NCI-H69 (cell line): ENCODE results near the gene TMEM196.
"Not testable (repeated sequence)": the region's sequence is repeated elsewhere in the genome, so short reads cannot be mapped to it uniquely, and the experiment has no call there.

Experiments
- DNase-seq: peaks from one replicate; lab custom pipeline; 2025; lab: John Stamatoyannopoulos, UW

TMEM196 gene

GRCh38 chr7:19707240-19707639 is 66.2 kb downstream of the TMEM196 start:
- DNase-seq = no peak

DNA sequence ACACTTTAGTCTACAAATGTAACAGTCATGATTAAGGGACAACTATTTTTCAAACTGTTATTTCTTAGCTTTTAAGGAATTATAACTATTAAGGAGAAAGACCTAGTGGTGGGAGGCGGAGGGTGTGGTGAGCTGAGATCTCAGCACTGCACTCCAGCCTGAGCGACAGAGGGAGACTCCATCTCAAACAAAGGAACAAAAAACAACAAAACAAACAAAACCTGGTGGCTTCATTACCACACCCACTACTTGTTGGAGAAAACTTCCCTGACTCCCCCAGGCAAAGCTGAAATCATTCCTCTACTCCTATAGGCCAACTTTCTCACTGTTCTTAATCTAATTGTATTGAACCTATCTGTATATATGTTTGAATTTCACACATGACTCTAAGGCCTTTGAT is 67.8 kb downstream of the TMEM196 start:
- DNase-seq = peak; percentile 48

GRCh38 chr7:19701471-19701870 is 71.9 kb downstream of the TMEM196 start:
- DNase-seq = peak; percentile 98

GRCh38 chr7:19700936-19701335 is 72.5 kb downstream of the TMEM196 start:
- peak; percentile 58 for DNase-seq

DNA sequence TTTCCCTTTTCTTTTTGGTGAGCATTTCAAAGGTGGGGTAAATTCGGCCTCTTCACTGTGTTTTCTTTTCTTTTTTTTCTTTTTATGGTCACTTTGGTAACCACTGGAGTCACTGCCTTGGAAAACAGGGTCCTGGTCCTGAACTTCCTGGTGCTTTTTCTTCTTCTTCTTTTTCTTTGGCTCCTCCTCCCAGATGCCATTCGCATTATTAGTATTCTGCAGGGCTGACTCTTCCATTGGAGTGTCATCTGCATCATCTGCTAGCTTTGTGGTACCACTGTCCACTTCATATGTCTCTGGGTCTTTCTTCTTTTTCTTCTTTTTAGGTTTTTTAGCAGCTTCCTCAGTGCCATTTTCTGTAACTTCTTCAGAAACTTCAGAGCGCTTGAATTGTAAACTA is 75.1 kb downstream of the TMEM196 start:
- no peak for DNase-seq

- DNase-seq = no peak
These were observed 76.5 kb downstream of the TMEM196 start for GRCh38 chr7:19696926-19697325.

- no peak for DNase-seq
These were observed 81.1 kb downstream of the TMEM196 start for GRCh38 chr7:19692111-19692828.

DNA sequence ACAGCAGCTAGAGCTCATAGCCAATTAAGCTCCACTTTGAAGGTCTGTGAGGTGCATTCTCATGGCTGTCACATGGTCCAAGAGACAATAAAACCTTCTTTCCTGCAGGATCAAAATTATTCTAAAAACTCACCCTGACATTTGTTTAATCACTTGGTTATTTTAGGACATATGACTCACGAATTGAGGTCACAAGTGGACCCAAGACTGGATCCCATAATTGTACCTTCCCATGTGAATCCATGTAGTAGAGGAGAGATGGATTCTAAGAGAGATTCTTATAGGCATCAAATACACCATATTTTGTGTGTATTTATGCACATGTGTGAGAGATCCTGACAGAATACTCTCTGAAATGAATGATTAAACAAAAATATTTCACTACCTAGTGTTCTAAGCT is 82.7 kb downstream of the TMEM196 start:
- no peak for DNase-seq

GRCh38 chr7:19689130-19689529 is 84.3 kb downstream of the TMEM196 start:
- not testable (repeated sequence) for DNase-seq

DNA sequence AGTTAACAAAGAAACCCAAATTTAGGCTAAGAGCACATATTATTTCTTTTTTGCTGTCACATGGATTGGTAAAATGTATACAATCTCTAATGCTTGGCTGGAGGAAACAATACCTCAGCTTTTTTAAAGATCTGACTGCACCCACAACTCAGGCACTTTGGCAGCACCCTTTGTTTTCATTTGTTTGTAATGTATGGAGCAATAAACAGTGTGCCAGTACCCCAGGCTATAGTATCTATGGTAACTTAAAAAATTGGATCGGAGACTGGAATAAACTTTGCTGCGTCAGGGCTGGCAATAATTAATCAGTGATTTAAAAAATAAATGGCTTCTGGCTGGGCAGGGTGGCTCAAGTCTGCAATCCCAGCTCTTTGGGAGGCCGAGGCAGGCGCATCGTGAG is 91.8 kb downstream of the TMEM196 start:
- no peak for DNase-seq

DNA sequence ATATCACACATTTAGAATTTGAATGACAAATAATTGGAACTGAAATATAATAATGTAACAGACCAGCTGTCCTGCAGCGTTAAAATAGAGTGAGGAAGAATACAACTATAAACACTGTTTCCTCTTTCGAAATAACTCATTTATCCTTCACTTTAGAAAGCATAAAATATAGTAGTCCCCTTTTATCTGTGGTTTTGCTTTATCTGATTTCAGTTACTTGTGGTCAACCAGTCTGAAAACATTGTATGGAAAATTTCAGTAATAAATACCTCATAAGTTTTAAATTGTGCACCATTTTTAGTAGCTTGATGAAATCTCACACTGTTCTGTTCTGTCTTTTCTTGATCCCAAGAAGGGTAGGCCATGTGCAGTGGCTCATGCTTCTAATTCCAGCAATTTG is 96.2 kb downstream of the TMEM196 start:
- DNase-seq = no peak

- no peak for DNase-seq
These were observed 97.6 kb downstream of the TMEM196 start for GRCh38 chr7:19675816-19676215.

- DNase-seq = no peak
These were observed 99.0 kb downstream of the TMEM196 start for GRCh38 chr7:19674266-19674960.

DNA sequence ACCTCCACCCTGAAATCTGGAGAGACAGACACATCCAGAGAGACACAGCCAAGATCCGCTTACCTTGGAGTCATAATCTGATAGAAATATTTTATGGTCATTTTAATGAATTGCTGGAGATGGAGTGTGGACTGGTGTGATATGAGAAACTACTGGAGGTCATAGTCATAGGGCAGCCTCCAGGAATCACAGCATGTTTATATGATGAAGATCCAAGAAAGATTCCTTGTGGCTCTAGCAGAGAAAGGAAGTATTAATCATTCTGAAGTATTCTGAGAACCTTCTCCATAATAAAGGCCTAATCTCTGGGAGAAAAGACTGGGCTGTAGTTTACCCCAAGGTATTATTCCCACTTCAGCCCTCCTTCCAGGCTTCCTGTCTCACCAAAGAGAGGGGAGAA is 102.6 kb downstream of the TMEM196 start:
- no peak for DNase-seq
